Measurements from ENCODE around the gene ONECUT3.

ONECUT3 gene

GRCh38 chr19:1748873-1749341, 4.4 kb upstream of the ONECUT3 start:
- H3K27me3 Mint-ChIP-seq, result peaks cover 30% of the 10 kb centered on the region
- no peak overlapping the region for H3K27ac Mint-ChIP-seq
- no peaks in the 10 kb centered on the region for H3K9me3 Mint-ChIP-seq
- no peaks in the 10 kb centered on the region for H3K36me3 Mint-ChIP-seq
- no peak overlapping the region for H3K4me3 Mint-ChIP-seq
- peaks cover 9% of the 10 kb centered on the region for H3K4me1 Mint-ChIP-seq

GRCh38 chr19:1749373-1750342, 3.6 kb upstream of the ONECUT3 start:
- no peaks in the 10 kb centered on the region for H3K36me3 Mint-ChIP-seq
- H3K9me3 Mint-ChIP-seq, result no peaks in the 10 kb centered on the region
- H3K27ac Mint-ChIP-seq, result no peak overlapping the region
- peak overlapping the region; percentile 54 for H3K4me3 Mint-ChIP-seq
- peaks cover 9% of the 10 kb centered on the region for H3K4me1 Mint-ChIP-seq
- H3K27me3 Mint-ChIP-seq, result peaks cover 31% of the 10 kb centered on the region

- Mint-ChIP-seq H3K4me3 (peak overlapping the region; percentile 54), H3K27me3 (peaks cover 31% of the 10 kb centered on the region), H3K4me1 (peaks cover 11% of the 10 kb centered on the region), H3K9me3 (no peaks in the 10 kb centered on the region), H3K36me3 (no peaks in the 10 kb centered on the region), H3K27ac (no peak overlapping the region)
These were observed 2.8 kb upstream of the ONECUT3 start for GRCh38 chr19:1750343-1751021.

- Mint-ChIP-seq H3K27ac (no peak overlapping the region), H3K4me3 (no peak overlapping the region), H3K4me1 (peaks cover 13% of the 10 kb centered on the region), H3K36me3 (no peaks in the 10 kb centered on the region), H3K9me3 (no peaks in the 10 kb centered on the region), H3K27me3 (peaks cover 34% of the 10 kb centered on the region)
These were observed 1.8 kb upstream of the ONECUT3 start for GRCh38 chr19:1751367-1752008.

- Mint-ChIP-seq H3K36me3 (no peaks in the 10 kb centered on the region), H3K4me1 (peaks cover 17% of the 10 kb centered on the region), H3K9me3 (no peaks in the 10 kb centered on the region), H3K27ac (no peak overlapping the region), H3K27me3 (peaks cover 35% of the 10 kb centered on the region), H3K4me3 (no peak overlapping the region)
These were observed 1.1 kb upstream of the ONECUT3 start for GRCh38 chr19:1752009-1752756.

GRCh38 chr19:1754018-1754635, 821 bp downstream of the ONECUT3 start:
- H3K27ac Mint-ChIP-seq, result no peak overlapping the region
- no peaks in the 10 kb centered on the region for H3K9me3 Mint-ChIP-seq
- no peaks in the 10 kb centered on the region for H3K36me3 Mint-ChIP-seq
- peaks cover 36% of the 10 kb centered on the region for H3K27me3 Mint-ChIP-seq
- peaks cover 12% of the 10 kb centered on the region for H3K4me1 Mint-ChIP-seq
- H3K4me3 Mint-ChIP-seq, result no peak overlapping the region

GRCh38 chr19:1754636-1755466, 1.5 kb downstream of the ONECUT3 start:
- Mint-ChIP-seq H3K27me3 (peaks cover 36% of the 10 kb centered on the region), H3K27ac (no peak overlapping the region), H3K4me1 (peaks cover 12% of the 10 kb centered on the region)

GRCh38 chr19:1755467-1756171, 2.3 kb downstream of the ONECUT3 start:
- H3K9me3 Mint-ChIP-seq, result no peaks in the 10 kb centered on the region
- H3K27ac Mint-ChIP-seq, result peak overlapping the region; percentile 81

More at GRCh38 chr19:1754636-1755466, 1.5 kb downstream of the ONECUT3 start:
- H3K36me3 Mint-ChIP-seq, result no peaks in the 10 kb centered on the region
- no peaks in the 10 kb centered on the region for H3K9me3 Mint-ChIP-seq
- H3K4me3 Mint-ChIP-seq, result no peak overlapping the region

GRCh38 chr19:1756264-1756663, 3.0 kb downstream of the ONECUT3 start:
- Mint-ChIP-seq H3K27me3 (peaks cover 35% of the 10 kb centered on the region), H3K9me3 (no peaks in the 10 kb centered on the region), H3K4me3 (no peak overlapping the region), H3K36me3 (no peaks in the 10 kb centered on the region), H3K4me1 (peaks cover 9% of the 10 kb centered on the region), H3K27ac (no peak overlapping the region)

More at GRCh38 chr19:1755467-1756171, 2.3 kb downstream of the ONECUT3 start:
- peaks cover 34% of the 10 kb centered on the region for H3K27me3 Mint-ChIP-seq
- H3K36me3 Mint-ChIP-seq, result no peaks in the 10 kb centered on the region
- H3K4me1 Mint-ChIP-seq, result peaks cover 9% of the 10 kb centered on the region
- H3K4me3 Mint-ChIP-seq, result no peak overlapping the region

GRCh38 chr19:1756705-1757465, 3.6 kb downstream of the ONECUT3 start:
- Mint-ChIP-seq H3K4me1 (peaks cover 9% of the 10 kb centered on the region), H3K36me3 (no peaks in the 10 kb centered on the region), H3K4me3 (no peak overlapping the region), H3K27ac (peak overlapping the region; percentile 19), H3K27me3 (peaks cover 37% of the 10 kb centered on the region), H3K9me3 (no peaks in the 10 kb centered on the region)

- no peak overlapping the region for H3K27ac Mint-ChIP-seq
- peaks cover 9% of the 10 kb centered on the region for H3K4me1 Mint-ChIP-seq
- no peaks in the 10 kb centered on the region for H3K9me3 Mint-ChIP-seq
- no peak overlapping the region for H3K4me3 Mint-ChIP-seq
- H3K36me3 Mint-ChIP-seq, result no peaks in the 10 kb centered on the region
- H3K27me3 Mint-ChIP-seq, result peaks cover 35% of the 10 kb centered on the region
These were observed 4.3 kb downstream of the ONECUT3 start for GRCh38 chr19:1757468-1758230.

GRCh38 chr19:1758231-1758577, 4.9 kb downstream of the ONECUT3 start:
- no peaks in the 10 kb centered on the region for H3K36me3 Mint-ChIP-seq
- H3K4me1 Mint-ChIP-seq, result peaks cover 9% of the 10 kb centered on the region
- peaks cover 36% of the 10 kb centered on the region for H3K27me3 Mint-ChIP-seq
- no peaks in the 10 kb centered on the region for H3K9me3 Mint-ChIP-seq
- H3K27ac Mint-ChIP-seq, result no peak overlapping the region
- H3K4me3 Mint-ChIP-seq, result no peak overlapping the region
